OCI-LY3 (cell line): ENCODE measurements around the gene AMBRA1.

ENCODE experiments used
- H2AFZ ChIP-seq: fragments of 200-600, 300-600 bp; shearing (Covaris generic); 2 replicates; pipeline ENCODE4 v1.6.0; 2014; ENCODE audit warnings: antibody characterized with exemption, low read depth, low read length
- H3K27ac ChIP-seq: fragments of 200-600, 300-600 bp; sonication (generic); 2 replicates; pipeline ENCODE4 v1.5.1; 2014; ENCODE audit warnings: mild to moderate bottlenecking, low read length, moderate library complexity, mixed read lengths
- H3K27me3 ChIP-seq: fragments of 200-600, 300-600 bp; sonication (generic); 2 replicates; pipeline ENCODE4 v1.6.1; 2014; ENCODE audit warnings: low read depth, low read length, mixed read lengths
- H3K36me3 ChIP-seq: fragments of 200-600, 300-600 bp; sonication (generic); replicated peaks from 2 replicates; pipeline ENCODE3; 2014; ENCODE audit warnings: low read depth, low read length, mixed read lengths
- H3K4me1 ChIP-seq: fragments of 300-600, 200-600 bp; sonication (generic); 2 replicates; pipeline ENCODE4 v1.6.1; 2014; ENCODE audit warnings: low read length, mixed read lengths
- H3K4me2 ChIP-seq: fragments of 200-600, 300-600 bp; sonication (generic); 2 replicates; pipeline ENCODE4 v1.6.1; 2014; ENCODE audit warnings: low read length, mixed read lengths
- H3K4me3 ChIP-seq: fragments of 300-600, 200-600 bp; sonication (generic); 2 replicates; pipeline ENCODE4 v1.5.1; 2014; ENCODE audit warnings: antibody characterized with exemption, mild to moderate bottlenecking, low read length, moderate library complexity
- H3K79me2 ChIP-seq: fragments of 300-600, 200-600 bp; shearing (Covaris generic); 2 replicates; pipeline ENCODE4 v1.6.1; 2014; ENCODE audit warnings: mild to moderate bottlenecking, low read length, mixed read lengths
- H3K9ac ChIP-seq: fragments of 300-600, 200-600 bp; shearing (Covaris generic); 2 replicates; pipeline ENCODE4 v1.6.0; 2014; ENCODE audit warnings: mild to moderate bottlenecking, low read length, moderate library complexity
- H3K9me3 ChIP-seq: fragments of 200-600, 300-600 bp; shearing (Covaris generic); 2 replicates; pipeline ENCODE4 v1.6.1; 2014; ENCODE audit warnings: low read length, mixed read lengths; ENCODE audit not compliant: insufficient read depth
- H4K20me1 ChIP-seq: fragments of 200-600, 300-600 bp; sonication (generic); 2 replicates; pipeline ENCODE4 v1.6.1; 2016; ENCODE audit warnings: low read length, mixed read lengths; ENCODE audit not compliant: insufficient read depth
- CTCF ChIP-seq: fragments of 200-600, 300-600 bp; sonication (generic); IDR thresholded peaks from 2 replicates; pipeline ENCODE4 v1.5.1; 2014; ENCODE audit warnings: antibody characterized with exemption, low read length, low read depth
- EZH2phosphoT487 ChIP-seq: fragments of 200-600 bp; shearing (Covaris generic); IDR thresholded peaks from 2 replicates; pipeline ENCODE4 v1.6.1; 2018; ENCODE audit warnings: antibody characterized with exemption, mixed run types, low read depth

The AMBRA1 gene

GRCh38 chr11:46363031-46363407, 230.8 kb downstream of the AMBRA1 start:
- Histone ChIP-seq H3K36me3 (peaks cover 2% of the 10 kb centered on the region), H3K79me2 (peaks cover 31% of the 10 kb centered on the region), H2AFZ (no peak overlapping the region), H3K9ac (no peak overlapping the region), H3K4me3 (no peak overlapping the region), H3K27ac (no peak overlapping the region), H3K27me3 (no peaks in the 10 kb centered on the region), H4K20me1 (peaks cover 2% of the 10 kb centered on the region; the same call in 1 of the 2 replicates), H3K9me3 (no peaks in the 10 kb centered on the region), H3K4me1 (peaks cover 14% of the 10 kb centered on the region), H3K4me2 (no peak overlapping the region)
- TF ChIP-seq EZH2phosphoT487 (no peak), CTCF (no peak)

GRCh38 chr11:46362156-46363030, 231.4 kb downstream of the AMBRA1 start:
- Histone ChIP-seq H3K79me2 (peaks cover 37% of the 10 kb centered on the region), H3K9ac (no peak overlapping the region), H2AFZ (no peak overlapping the region), H3K36me3 (no peaks in the 10 kb centered on the region), H3K4me2 (peak overlapping the region; percentile 96), H4K20me1 (peaks cover 2% of the 10 kb centered on the region; the same call in 1 of the 2 replicates), H3K4me1 (peaks cover 14% of the 10 kb centered on the region), H3K9me3 (no peaks in the 10 kb centered on the region), H3K4me3 (peak overlapping the region; percentile 76; the same call in 1 of the 2 replicates), H3K27ac (no peak overlapping the region), H3K27me3 (no peaks in the 10 kb centered on the region)
- TF ChIP-seq EZH2phosphoT487, result no peak
- no peak for TF ChIP-seq CTCF

GRCh38 chr11:46361283-46362155, 232.3 kb downstream of the AMBRA1 start:
- H3K27me3 ChIP-seq, result no peaks in the 10 kb centered on the region
- peaks cover 45% of the 10 kb centered on the region for H3K79me2 ChIP-seq
- H3K9ac ChIP-seq, result peak overlapping the region; percentile 68
- peak overlapping the region; percentile 9; the same call in 1 of the 2 replicates for H2AFZ ChIP-seq
- TF ChIP-seq EZH2phosphoT487 (no peak), CTCF (no peak)
- no peaks in the 10 kb centered on the region for H3K9me3 ChIP-seq
- peak overlapping the region; percentile 96 for H3K4me2 ChIP-seq
- peaks cover 14% of the 10 kb centered on the region for H3K4me1 ChIP-seq
- H4K20me1 ChIP-seq, result peaks cover 7% of the 10 kb centered on the region
- H3K36me3 ChIP-seq, result peaks cover under 1% of the 10 kb centered on the region
- peak overlapping the region; percentile 43 for H3K27ac ChIP-seq
- H3K4me3 ChIP-seq, result peak overlapping the region; percentile 76

- Histone ChIP-seq H3K4me1 (peaks cover 14% of the 10 kb centered on the region), H3K9me3 (no peaks in the 10 kb centered on the region), H3K27ac (peak overlapping the region; percentile 43), H3K4me3 (peak overlapping the region; percentile 76), H3K9ac (peak overlapping the region; percentile 68), H3K27me3 (no peaks in the 10 kb centered on the region), H3K4me2 (peak overlapping the region; percentile 96), H3K36me3 (peaks cover 3% of the 10 kb centered on the region), H4K20me1 (peaks cover 9% of the 10 kb centered on the region), H2AFZ (peak overlapping the region; percentile 9; the same call in 1 of the 2 replicates), H3K79me2 (peaks cover 51% of the 10 kb centered on the region)
- TF ChIP-seq CTCF, result no peak
These were observed 232.9 kb downstream of the AMBRA1 start for GRCh38 chr11:46360878-46361277.
